ENCODE results near the gene DGUOK. TPM values are rescaled to one million over a fixed set of nuclear protein-coding genes. Genes with fewer than 3 reads are reported as not detected.

The DGUOK gene
- total RNA-seq, 1 donor from 2014 or later: 70.1 TPM

DNA sequence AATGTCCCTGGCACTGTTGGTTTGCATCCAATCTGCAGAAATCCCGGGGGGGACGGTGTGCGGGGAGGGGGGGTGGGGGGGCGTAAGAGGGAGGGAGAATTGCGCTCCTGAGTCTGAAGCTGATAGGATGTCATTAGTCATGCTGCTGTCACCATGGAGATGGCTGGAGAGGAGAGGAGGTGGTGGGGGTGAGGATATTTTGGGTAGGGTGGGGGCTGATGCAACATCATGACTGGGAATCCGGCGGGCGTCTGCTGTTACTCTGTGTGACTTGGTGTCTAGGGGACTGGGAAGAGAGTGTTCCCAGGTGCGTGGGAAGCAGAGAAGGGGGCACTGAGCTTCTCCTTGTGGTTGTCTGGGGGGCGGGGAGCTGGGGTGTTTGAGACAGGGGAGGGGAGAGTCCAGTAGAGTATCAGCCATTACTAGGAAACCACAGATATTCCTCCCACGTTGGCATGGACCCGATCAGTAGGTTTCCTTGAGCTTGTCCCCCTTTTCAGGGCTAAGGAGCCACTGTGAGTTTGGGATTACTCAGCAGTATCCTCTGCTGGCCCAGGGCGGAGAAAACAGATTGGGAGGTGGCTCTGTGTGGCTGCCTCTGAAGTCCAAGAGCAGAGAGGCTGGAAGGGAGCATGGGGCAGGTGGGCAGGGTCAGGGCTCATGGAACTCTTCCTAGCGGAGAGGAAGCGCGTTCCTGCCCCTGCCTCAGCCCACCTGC is 77.0 kb downstream of the DGUOK start:
- H3K36me3 Mint-ChIP-seq (ENCODE audit: low read depth): peaks cover 45% of the 10 kb centered on the region
- intact Hi-C loops (cut with micrococcal nuclease): loop anchor here (2.0 to 5.0 kb wide), 4 partner anchors 29 to 119 kb away; no protein-coding TSS in a partner anchor
- DNase-seq (no peak), ATAC-seq (ENCODE audit: low read depth) (no peak)
- H3K27ac Mint-ChIP-seq: no peak overlapping the region
- ChIA-PET POLR2A (interaction anchor here (0.6 to 2.0 kb wide), 5 partner anchors 13 to 176 kb away, joined by 3 to 7 read pairs (median 4); partner anchors contain the start of gene DGUOK), CTCF (interaction anchor here (1.0 to 1.2 kb wide), 2 partner anchors 65 to 67 kb away, joined by 3 read pairs; no protein-coding TSS in a partner anchor)
- TF ChIP-seq CTCF (IDR thresholded peaks at IDR 0.05): no peak
- H3K4me3 Mint-ChIP-seq: peak overlapping the region; percentile 32
- no peaks in the 10 kb centered on the region for H3K27me3 Mint-ChIP-seq
- peaks cover 70% of the 10 kb centered on the region for H3K4me1 Mint-ChIP-seq
- no peaks in the 10 kb centered on the region for H3K9me3 Mint-ChIP-seq

DNA sequence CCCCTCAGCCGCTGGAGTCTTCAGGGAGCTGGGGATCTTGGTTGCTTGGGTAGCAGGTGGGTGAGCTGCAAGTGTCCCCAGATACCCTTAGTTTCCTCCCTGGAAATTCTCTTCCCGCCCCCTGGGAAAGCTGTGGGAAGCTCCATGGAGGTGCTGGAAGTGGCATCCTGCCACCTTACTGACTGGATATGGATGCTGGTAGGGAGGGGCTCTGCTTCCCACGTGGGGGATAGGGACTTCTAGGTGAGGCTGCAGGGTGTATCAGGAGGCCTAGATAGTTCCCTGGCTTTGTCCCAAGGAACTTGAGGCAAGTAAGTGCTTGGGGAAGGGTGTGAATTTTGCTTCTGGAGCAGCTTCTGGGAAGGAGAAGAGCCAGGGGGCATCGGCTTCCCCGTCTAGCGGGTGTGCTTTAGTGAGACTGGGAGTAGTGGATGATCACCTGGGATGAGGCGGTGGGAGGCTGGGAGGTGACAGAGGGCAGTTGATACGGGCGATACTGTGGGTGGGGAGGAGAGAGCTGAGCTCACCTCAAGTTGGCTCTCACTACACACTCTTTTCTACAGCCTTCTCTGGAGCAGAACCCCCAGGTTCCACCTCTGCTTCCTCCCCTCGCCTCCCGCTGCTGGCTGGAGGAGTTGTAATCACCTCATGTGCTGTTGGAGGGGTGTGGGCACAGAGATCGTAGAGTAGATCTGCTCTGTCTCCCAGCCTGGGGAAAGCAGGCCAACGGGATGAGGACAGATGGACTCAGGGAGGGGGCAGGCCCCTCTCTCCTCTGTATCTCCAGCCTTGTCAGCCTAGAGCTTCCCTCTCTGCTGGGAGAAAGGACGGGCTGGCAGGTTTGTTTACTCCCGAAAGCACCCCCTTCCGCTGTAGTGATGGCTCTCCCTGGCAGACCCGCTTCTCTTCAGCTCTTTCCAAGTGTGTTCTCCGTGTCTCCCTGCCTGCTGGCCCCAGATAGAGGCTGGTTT is 77.8 kb downstream of the DGUOK start:
- intact Hi-C loops (cut with micrococcal nuclease): loop anchor here (5.0 kb wide), 1 partner anchor 118 kb away; no protein-coding TSS in a partner anchor
- no peaks in the 10 kb centered on the region for H3K27me3 Mint-ChIP-seq
- TF ChIP-seq CTCF (IDR thresholded peaks at IDR 0.05): no peak
- ATAC-seq (ENCODE audit: low read depth) (no peak), DNase-seq (no peak)
- H3K36me3 Mint-ChIP-seq (ENCODE audit: low read depth): peaks cover 45% of the 10 kb centered on the region
- H3K4me1 Mint-ChIP-seq: peaks cover 62% of the 10 kb centered on the region
- no peak overlapping the region for H3K27ac Mint-ChIP-seq
- peak overlapping the region; percentile 16 for H3K4me3 Mint-ChIP-seq
- CTCF ChIA-PET: interaction anchor here (1.2 kb wide), 1 partner anchor 66 kb away, joined by 3 read pairs; no protein-coding TSS in a partner anchor
- H3K9me3 Mint-ChIP-seq: no peaks in the 10 kb centered on the region
- POLR2A ChIA-PET: interaction anchor here (1.0 to 2.0 kb wide), 2 partner anchors 19 to 78 kb away, joined by 4 read pairs; partner anchors contain the start of gene DGUOK

DNA sequence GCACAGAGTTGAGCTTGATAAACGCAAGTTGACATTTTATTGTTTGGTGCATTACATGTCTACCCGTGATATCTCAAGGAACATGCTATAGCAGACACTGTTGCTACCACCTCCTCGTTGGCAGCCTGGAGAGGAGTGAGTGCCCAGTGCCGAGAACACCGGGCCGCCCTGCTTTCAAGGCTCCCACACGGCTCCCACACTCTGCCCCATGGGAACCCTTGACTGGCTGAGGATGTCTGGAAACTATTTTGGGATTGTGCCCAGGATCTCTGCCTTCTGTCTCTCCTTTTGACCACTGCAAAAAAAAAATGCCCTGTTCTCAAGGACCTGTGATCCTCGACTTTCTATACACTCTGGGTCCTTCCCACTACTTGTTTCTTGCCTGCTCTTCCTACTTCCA is 79.1 kb downstream of the DGUOK start:
- no peak for ATAC-seq (ENCODE audit: low read depth)
- no peaks in the 10 kb centered on the region for H3K9me3 Mint-ChIP-seq

DNA sequence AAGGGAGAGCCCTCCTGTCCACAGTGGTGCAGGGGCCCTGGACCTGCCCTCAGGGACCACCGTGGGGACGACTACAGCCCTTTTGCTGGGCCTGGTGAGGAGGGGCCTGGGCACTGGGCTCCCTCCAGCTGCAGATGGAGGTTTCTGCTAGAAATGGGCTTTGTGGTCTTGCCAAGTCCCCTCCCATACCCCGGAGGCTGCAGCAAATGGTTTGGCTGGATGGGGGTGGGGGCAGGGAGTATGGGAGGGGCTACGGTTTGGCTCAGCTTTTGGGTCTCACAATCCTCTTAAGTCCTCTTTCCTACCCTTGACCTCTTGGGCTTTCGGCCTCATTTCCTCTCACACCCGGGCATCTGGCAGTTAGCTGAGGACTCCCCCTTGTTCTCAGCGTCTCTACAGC is 79.8 kb downstream of the DGUOK start:
- Mint-ChIP-seq H3K27ac (no peak overlapping the region), H3K36me3 (ENCODE audit: low read depth) (peaks cover 62% of the 10 kb centered on the region), H3K9me3 (no peaks in the 10 kb centered on the region), H3K27me3 (no peaks in the 10 kb centered on the region), H3K4me3 (peak overlapping the region; percentile 15), H3K4me1 (peaks cover 44% of the 10 kb centered on the region)
- ChIA-PET POLR2A (no interaction called here), CTCF (no interaction called here)
- intact Hi-C loops (cut with micrococcal nuclease): no loop called here
- DNase-seq (no peak), ATAC-seq (ENCODE audit: low read depth) (no peak)
- TF ChIP-seq CTCF (IDR thresholded peaks at IDR 0.05): no peak

More for the DNA sequence above, 79.1 kb downstream of the DGUOK start:
- no peak for DNase-seq
- no peak for TF ChIP-seq CTCF (IDR thresholded peaks at IDR 0.05)
- H3K4me1 Mint-ChIP-seq: peaks cover 51% of the 10 kb centered on the region
- H3K36me3 Mint-ChIP-seq (ENCODE audit: low read depth): peaks cover 58% of the 10 kb centered on the region
- intact Hi-C loops (cut with micrococcal nuclease): no loop called here
- no peaks in the 10 kb centered on the region for H3K27me3 Mint-ChIP-seq
- ChIA-PET POLR2A (no interaction called here), CTCF (no interaction called here)
- no peak overlapping the region for H3K4me3 Mint-ChIP-seq
- no peak overlapping the region for H3K27ac Mint-ChIP-seq

- ATAC-seq (ENCODE audit: low read depth): no peak
Measured at GRCh38 chr2:74007121-74007520, 80.4 kb downstream of the DGUOK start.

More at GRCh38 chr2:74007121-74007520, 80.4 kb downstream of the DGUOK start:
- no peak for TF ChIP-seq CTCF (IDR thresholded peaks at IDR 0.05)
- peaks cover 38% of the 10 kb centered on the region for H3K4me1 Mint-ChIP-seq
- H3K36me3 Mint-ChIP-seq (ENCODE audit: low read depth): peaks cover 65% of the 10 kb centered on the region
- no peaks in the 10 kb centered on the region for H3K27me3 Mint-ChIP-seq
- no peak overlapping the region for H3K27ac Mint-ChIP-seq
- ChIA-PET POLR2A (no interaction called here), CTCF (no interaction called here)
- H3K4me3 Mint-ChIP-seq: no peak overlapping the region
- intact Hi-C loops (cut with micrococcal nuclease): no loop called here
- H3K9me3 Mint-ChIP-seq: no peaks in the 10 kb centered on the region
- DNase-seq: no peak
